CD4-positive, alpha-beta T cell treated with Interleukin-15 for 1 hour (primary cell): ENCODE measurements around the gene DIPK1A.

ENCODE experiments used
- DNase-seq: peaks from one replicate; pipeline ENCODE4 v3.0.0-alpha.2; 2020

Gene DIPK1A

GRCh38 chr1:92833840-92834239 is 127.4 kb downstream of the DIPK1A start:
- DNase-seq = no peak

- no peak for DNase-seq
Observed at GRCh38 chr1:92832537-92833114, 128.6 kb downstream of the DIPK1A start.

- DNase-seq = peak; percentile 97
Observed at GRCh38 chr1:92831762-92832536, 129.3 kb downstream of the DIPK1A start, which contains the start of gene RPL5. TSS of gene RPL5 (plus strand) at chr1:92832040. CDS start at chr1:92832115, 75 bp downstream.

- no peak for DNase-seq
Observed at GRCh38 chr1:92831368-92831761, 129.9 kb downstream of the DIPK1A start.

GRCh38 chr1:92826792-92827191 is 134.5 kb downstream of the DIPK1A start:
- no peak for DNase-seq

GRCh38 chr1:92822879-92823278 is 138.4 kb downstream of the DIPK1A start:
- DNase-seq = no peak

GRCh38 chr1:92820551-92820950 is 140.7 kb downstream of the DIPK1A start:
- DNase-seq = no peak

GRCh38 chr1:92820024-92820423 is 141.2 kb downstream of the DIPK1A start:
- no peak for DNase-seq

- peak; percentile 17 for DNase-seq
Observed at GRCh38 chr1:92817986-92818764, 143.1 kb downstream of the DIPK1A start.

GRCh38 chr1:92817137-92817697 is 144.0 kb downstream of the DIPK1A start:
- no peak for DNase-seq

GRCh38 chr1:92816732-92817131 is 144.5 kb downstream of the DIPK1A start:
- no peak for DNase-seq

- no peak for DNase-seq
Observed at GRCh38 chr1:92808381-92808780, 152.9 kb downstream of the DIPK1A start.

GRCh38 chr1:92805216-92805615 is 156.0 kb downstream of the DIPK1A start:
- DNase-seq = no peak

- peak; percentile 24 for DNase-seq
Observed at GRCh38 chr1:92804721-92805201, 156.5 kb downstream of the DIPK1A start.

GRCh38 chr1:92803140-92803887 is 157.9 kb downstream of the DIPK1A start:
- DNase-seq = no peak

GRCh38 chr1:92797961-92798360 is 163.3 kb downstream of the DIPK1A start:
- no peak for DNase-seq

- DNase-seq = no peak
Observed at GRCh38 chr1:92797297-92797696, 164.0 kb downstream of the DIPK1A start.

GRCh38 chr1:92795166-92795565 is 166.1 kb downstream of the DIPK1A start:
- DNase-seq = no peak

GRCh38 chr1:92792340-92792782 is 168.9 kb downstream of the DIPK1A start:
- no peak for DNase-seq
